ENCODE measurements around the gene IRF4.

The IRF4 gene

DNA sequence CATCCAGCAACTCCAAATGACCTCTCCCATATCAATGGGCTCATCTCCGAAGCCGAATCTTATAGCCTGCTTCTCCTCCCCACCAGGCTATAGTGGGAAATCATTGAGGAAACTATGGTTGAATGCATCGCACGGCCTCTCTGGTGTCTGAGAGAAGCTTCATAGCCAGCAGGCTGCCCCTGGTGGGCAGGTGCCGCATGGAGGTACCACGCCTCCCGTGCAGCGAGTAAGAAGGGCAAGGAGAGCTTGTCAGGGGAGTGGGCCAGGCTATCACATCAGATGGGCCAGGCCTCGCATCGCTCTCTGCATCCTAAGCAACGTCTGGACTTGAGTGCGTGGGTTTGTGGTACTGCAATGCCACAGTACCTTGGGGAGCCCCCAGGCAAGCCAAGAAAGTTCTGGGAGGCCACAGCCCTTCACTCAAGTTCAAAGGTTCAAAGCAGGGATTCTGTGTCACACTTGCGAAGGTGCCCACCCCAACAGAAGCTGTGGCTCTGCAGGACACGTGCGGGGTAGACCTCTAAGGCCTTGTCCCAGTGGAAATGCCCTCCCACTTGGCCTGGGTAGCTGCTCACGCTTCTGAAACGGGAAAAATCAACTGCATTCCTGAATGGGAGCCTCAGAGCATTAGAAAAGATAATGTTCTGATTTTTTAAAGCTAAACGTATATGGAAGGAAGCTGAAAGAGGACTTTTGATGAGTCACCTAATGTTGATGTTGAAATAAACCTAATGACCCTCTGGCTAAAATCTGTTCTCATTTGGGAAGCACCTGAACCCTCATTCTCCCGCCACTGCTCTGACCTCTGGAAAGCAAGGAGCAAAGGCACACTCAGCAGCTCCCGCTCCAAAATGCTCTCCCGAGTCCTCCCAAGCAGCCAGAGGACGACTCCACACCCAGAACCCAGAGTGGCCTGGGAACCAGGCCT, 8.4 kb upstream of the IRF4 start:
- H3K4me3 ChIP-seq (ENCODE audit: control insufficient read depth, low read depth, low read length), result no peak overlapping the region
- no peak for TF ChIP-seq CTCF (IDR thresholded peaks at IDR 0.05; ENCODE audit: control insufficient read depth, insufficient read depth, low read depth, low read length, missing control alignments)
- DNase-seq (ENCODE audit: low read depth), result no peak

DNA sequence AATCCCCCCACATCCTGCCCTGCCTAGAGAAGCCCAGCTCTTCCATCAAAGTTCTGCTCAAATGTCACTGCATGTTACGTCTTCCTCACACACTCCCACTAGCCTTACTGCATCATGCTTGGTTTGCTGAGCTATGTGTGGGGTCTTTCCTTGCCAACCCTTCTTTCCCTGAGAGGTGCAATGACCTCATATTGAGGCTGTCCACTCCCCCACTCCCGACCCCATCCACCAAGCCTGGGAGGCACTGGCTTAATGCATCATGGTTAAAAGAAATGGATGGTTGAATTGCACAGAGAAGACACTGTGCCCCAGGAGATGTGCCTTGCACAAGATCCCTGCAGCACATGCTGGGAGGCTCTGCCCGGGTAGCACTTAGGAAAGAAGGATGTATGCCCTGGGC, 7.7 kb upstream of the IRF4 start:
- no peak for TF ChIP-seq CTCF (IDR thresholded peaks at IDR 0.05; ENCODE audit: control insufficient read depth, insufficient read depth, low read depth, low read length, missing control alignments)

GRCh38 chr6:384898-385297, 6.7 kb upstream of the IRF4 start:
- no peak overlapping the region for H3K4me3 ChIP-seq (ENCODE audit: control insufficient read depth, low read depth, low read length)
- no peak for TF ChIP-seq CTCF (IDR thresholded peaks at IDR 0.05; ENCODE audit: control insufficient read depth, insufficient read depth, low read depth, low read length, missing control alignments)
- DNase-seq (ENCODE audit: low read depth), result no peak

More for the DNA sequence above, 7.7 kb upstream of the IRF4 start:
- no peak for DNase-seq (ENCODE audit: low read depth)
- H3K4me3 ChIP-seq (ENCODE audit: control insufficient read depth, low read depth, low read length), result no peak overlapping the region

- no peak for TF ChIP-seq CTCF (IDR thresholded peaks at IDR 0.05; ENCODE audit: control insufficient read depth, insufficient read depth, low read depth, low read length, missing control alignments)
- no peak for DNase-seq (ENCODE audit: low read depth)
- no peak overlapping the region for H3K4me3 ChIP-seq (ENCODE audit: control insufficient read depth, low read depth, low read length)
Observed at GRCh38 chr6:385614-386013, 5.9 kb upstream of the IRF4 start.

- no peak for DNase-seq (ENCODE audit: low read depth)
- no peak overlapping the region for H3K4me3 ChIP-seq (ENCODE audit: control insufficient read depth, low read depth, low read length)
- no peak for TF ChIP-seq CTCF (IDR thresholded peaks at IDR 0.05; ENCODE audit: control insufficient read depth, insufficient read depth, low read depth, low read length, missing control alignments)
Observed at GRCh38 chr6:386688-387266, 4.8 kb upstream of the IRF4 start.

DNA sequence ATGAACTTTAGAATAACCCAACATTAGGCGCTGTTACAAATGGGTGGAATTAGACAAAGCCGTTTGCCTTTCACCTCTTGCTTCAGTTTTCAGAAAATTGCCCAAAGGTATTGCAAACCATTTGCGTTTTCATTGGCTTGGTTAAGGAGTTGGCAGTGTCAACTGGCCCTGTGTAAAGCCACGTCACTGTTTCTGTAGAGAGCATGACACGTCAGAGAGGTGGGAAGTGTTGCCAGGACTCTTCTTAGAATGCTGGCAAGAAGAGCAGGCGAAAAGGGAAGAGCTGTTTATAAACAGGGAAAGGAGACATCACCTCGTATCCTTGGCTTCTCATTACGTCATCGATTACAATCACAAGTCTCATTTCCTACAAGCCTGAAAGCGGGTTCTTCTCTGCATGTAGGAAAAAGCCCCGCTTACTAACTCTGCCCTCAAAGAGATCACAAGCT, 4.2 kb upstream of the IRF4 start:
- no peak for TF ChIP-seq CTCF (IDR thresholded peaks at IDR 0.05; ENCODE audit: control insufficient read depth, insufficient read depth, low read depth, low read length, missing control alignments)
- no peak for DNase-seq (ENCODE audit: low read depth)
- H3K4me3 ChIP-seq (ENCODE audit: control insufficient read depth, low read depth, low read length), result no peak overlapping the region

Measured in AG09309 (cell line).